Left lung (tissue), 14 donors: ENCODE data around the gene C6orf163. TPM values are rescaled to one million over a fixed set of nuclear protein-coding genes. Genes with fewer than 3 reads are reported as not detected.
"Not testable (repeated sequence)": the region's sequence is repeated elsewhere in the genome, so short reads cannot be mapped to it uniquely, and the experiment has no call there.

Experiments
- ATAC-seq: fragments of 200-7000 bp; cut with Tn5 transposase; one replicate; pipeline ENCODE4 v1.9.1; 2020; ENCODE audit warnings: moderate library complexity
- DNase-seq, 4 donors: peaks; one replicate each; pipeline ENCODE4 v3.0.0-alpha.2; 2013 to 2020
- H3K27ac ChIP-seq, 2 donors: fragments of 200-600 bp; sonication (generic) in 1 of 2; one replicate each; pipeline versions ENCODE4 v1.5.0 to v1.8.0; 2020 to 2021
- H3K27me3 ChIP-seq, 2 donors: fragments of 200-600 bp; sonication (generic) in 1 of 2; one replicate each; pipeline versions ENCODE4 v1.5.0 to v1.8.0; 2020 to 2021
- H3K36me3 ChIP-seq, 2 donors: fragments of 200-600 bp; sonication (generic) in 1 of 2; one replicate each; pipeline versions ENCODE4 v1.5.0 to v1.8.0; 2020 to 2021
- H3K4me1 ChIP-seq, 2 donors: fragments of 200-600 bp; one replicate each; pipeline ENCODE4 v1.8.0; 2021
- H3K4me3 ChIP-seq, 2 donors: fragments of 200-600 bp; sonication (generic) in 1 of 2; one replicate each; pipeline versions ENCODE4 v1.5.0 to v1.8.0; 2020 to 2021; ENCODE audit warnings: mild to moderate bottlenecking in 1 of 2
- H3K9me3 ChIP-seq, 2 donors: fragments of 200-600 bp; sonication (generic) in 1 of 2; one replicate each; pipeline versions ENCODE4 v1.5.0 to v1.8.0; 2020 to 2021
- CTCF ChIP-seq, 2 donors: fragments of 200-600 bp; sonication (generic) in 1 of 2; IDR thresholded peaks; one replicate each; pipeline versions ENCODE4 v1.5.0 to v1.8.0; 2021; ENCODE audit warnings: antibody characterized with exemption in 2 of 2
- intact Hi-C, 2 donors: fragments of 100-400 bp; cut with DNase I; formaldehyde crosslinking; loops; one replicate each; pipeline versions ENCODE4 v1.11.2 to v1.14.2; 2022
- long read RNA-seq, 12 donors: library from polyadenylated mRNA in 2 of 12; unstranded in 2 of 12; transcript quantifications; one replicate each; pipeline ENCODE4 v2.0.0 and lab custom pipeline, GENCODE V29; 2019 to 2026
- polyA plus RNA-seq, 6 donors: library from polyadenylated mRNA; unstranded; fragments of 120-200 nt; gene quantifications; one replicate each; pipeline ENCODE4 v1.2.1, GENCODE V29; 2013; ENCODE audit not compliant: insufficient read length in 6 of 6
- total RNA-seq, 2 donors: library from RNA; stranded (reverse); fragmentation: NEBNext Ultra II Directional; extraction: Animal tissue kit (Norgen Biotek cat#: 25700); gene quantifications; one replicate each; pipeline ENCODE4 v1.2.1, GENCODE V29; 2021
- donor health status: DM: no; HTN: yes; CAD: no.
- donor health status: DM: no; HTN: no; CAD: no.

Gene C6orf163
- total RNA-seq (1 to 10 TPM; 2.1 to 2.3 TPM), polyA plus RNA-seq (1 to 10 TPM; 5.3 to 8.6 (median 6.4) TPM)
- long read RNA-seq, donor 1, partial matches to known transcripts = 0 of 2 reads
- long read RNA-seq, donor 1, other reads (novel, unspliced or antisense) = 0 of 2 reads
- long read RNA-seq, donor 2, partial matches to known transcripts = 0 of 2 reads
- long read RNA-seq, donor 2, other reads (novel, unspliced or antisense) = 0 of 2 reads
- long read RNA-seq, donor 3 = 0 reads
- long read RNA-seq, donor 4 = 0 reads
- long read RNA-seq, donor 5, partial matches to known transcripts = 0 of 1 reads
- long read RNA-seq, donor 5, other reads (novel, unspliced or antisense) = 0 of 1 reads
- long read RNA-seq, donor 6, partial matches to known transcripts = 0 of 1 reads
- long read RNA-seq, donor 6, other reads (novel, unspliced or antisense) = 0 of 1 reads
- long read RNA-seq, donor 7 = 0 reads
- long read RNA-seq, donor 8 = 0 reads
- long read RNA-seq, donor 9 = 0 reads
- long read RNA-seq, donor 10 = 0 reads
- long read RNA-seq, donor 11 = 0 reads
- long read RNA-seq, donor 12 = 0 reads

DNA sequence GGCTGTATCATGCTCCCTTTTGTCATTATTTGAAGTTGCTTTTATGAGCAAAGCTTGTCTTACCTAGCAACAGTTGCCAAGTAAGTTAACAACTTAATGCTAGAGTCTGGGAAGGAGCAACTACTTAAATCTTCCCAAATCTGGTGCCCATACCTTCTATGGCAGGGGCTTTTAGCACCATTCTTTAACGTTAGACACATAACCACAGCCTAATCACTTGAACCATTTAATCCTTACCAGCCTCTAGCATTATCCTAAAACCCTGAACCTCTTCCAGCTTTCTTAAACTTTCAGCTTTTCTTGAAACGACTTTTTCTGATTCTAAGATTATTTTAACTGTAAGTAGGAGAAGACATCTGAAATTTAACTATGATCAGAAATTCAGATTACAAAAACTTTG lies at the start of gene C6orf163:
Gene C6orf163 (plus strand): TSS at position 83 of the 400 bp plus-strand sequence. CDS start 287 bp downstream, at position 370.
- H3K4me1 ChIP-seq = no peaks in the 10 kb centered on the region
- intact Hi-C loops = no loop called here
- H3K27me3 ChIP-seq = no peaks in the 10 kb centered on the region
- no peak for TF ChIP-seq CTCF (IDR thresholded peaks at IDR 0.05)
- no peak for ATAC-seq
- no peak within 1 kb of the TSS for H3K27ac ChIP-seq
- no peak within 1 kb of the TSS for H3K4me3 ChIP-seq
- H3K36me3 ChIP-seq = no peaks in the 10 kb centered on the region
- DNase-seq = no peak
- no peaks in the 10 kb centered on the region for H3K9me3 ChIP-seq

DNA sequence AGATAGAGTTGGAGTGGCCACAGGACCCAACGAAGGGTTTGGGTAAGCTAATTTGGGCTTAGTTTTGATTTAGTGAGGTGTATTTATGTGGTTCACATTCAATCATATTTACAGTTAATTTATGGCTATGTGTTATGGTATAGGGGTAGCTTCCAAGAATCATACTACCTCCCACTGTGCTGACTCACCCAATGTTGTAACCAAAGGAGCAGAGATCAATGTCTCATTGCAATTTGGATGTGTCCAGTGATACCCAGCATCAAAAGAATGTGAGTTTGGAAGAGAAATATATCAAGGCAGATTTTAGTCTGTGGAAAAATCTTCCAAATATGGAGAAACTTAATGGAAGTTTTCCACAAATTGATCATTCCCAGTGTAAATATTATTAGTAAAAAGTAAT lies 47.5 kb upstream of the C6orf163 start:
- no peak overlapping the region for H3K27ac ChIP-seq
- no peaks in the 10 kb centered on the region for H3K36me3 ChIP-seq
- ATAC-seq (no peak), DNase-seq (no peak)
- intact Hi-C loops = no loop called here
- no peaks in the 10 kb centered on the region for H3K4me1 ChIP-seq
- H3K9me3 ChIP-seq = no peaks in the 10 kb centered on the region
- no peak for TF ChIP-seq CTCF (IDR thresholded peaks at IDR 0.05)
- H3K4me3 ChIP-seq = no peak overlapping the region
- peaks cover 0 to 16% of the 10 kb centered on the region in 2 donors for H3K27me3 ChIP-seq

GRCh38 chr6:87301277-87301676 lies 43.3 kb upstream of the C6orf163 start:
- H3K27ac ChIP-seq, H3K36me3 ChIP-seq, ATAC-seq, H3K4me3 ChIP-seq, intact Hi-C loops, DNase-seq, H3K9me3 ChIP-seq, H3K4me1 ChIP-seq: not testable (repeated sequence)
- peaks cover 0 to 13% of the 10 kb centered on the region in 2 donors for H3K27me3 ChIP-seq

DNA sequence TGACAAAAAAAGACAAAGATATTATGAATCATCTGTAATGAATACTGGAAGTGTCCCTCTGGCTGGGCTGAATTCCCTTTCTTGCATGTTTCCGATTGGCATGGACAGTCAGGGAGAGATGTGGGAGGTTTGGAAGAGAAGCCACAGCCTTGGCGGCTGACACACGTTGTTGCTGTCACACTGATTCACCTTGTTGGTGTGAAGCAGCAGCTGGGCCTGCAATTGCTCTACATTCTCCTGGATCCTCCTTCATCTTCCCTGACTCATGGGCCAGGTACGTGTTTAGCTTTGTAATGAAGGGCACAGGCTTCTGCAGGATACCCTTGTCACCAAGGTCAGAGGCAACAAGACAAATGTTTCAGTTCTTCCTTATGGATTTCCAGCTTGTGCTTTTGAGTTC lies 35.6 kb upstream of the C6orf163 start:
- Histone ChIP-seq H3K9me3 (peaks cover 0 to 5% of the 10 kb centered on the region in 2 donors), H3K4me1 (no peaks in the 10 kb centered on the region), H3K27me3 (peaks cover 0 to 8% of the 10 kb centered on the region in 2 donors), H3K36me3 (no peaks in the 10 kb centered on the region), H3K4me3 (no peak overlapping the region), H3K27ac (no peak overlapping the region)
- ATAC-seq (no peak), DNase-seq (no peak)
- no peak for TF ChIP-seq CTCF (IDR thresholded peaks at IDR 0.05)
- intact Hi-C loops = no loop called here

- intact Hi-C loops = no loop called here
- TF ChIP-seq CTCF (IDR thresholded peaks at IDR 0.05) = no peak
Observed at GRCh38 chr6:87312860-87313259, 31.8 kb upstream of the C6orf163 start.

More at GRCh38 chr6:87312860-87313259, 31.8 kb upstream of the C6orf163 start:
- Histone ChIP-seq H3K27me3 (peaks cover 0 to 16% of the 10 kb centered on the region in 2 donors), H3K4me3 (no peak overlapping the region), H3K4me1 (no peaks in the 10 kb centered on the region), H3K9me3 (no peaks in the 10 kb centered on the region), H3K27ac (no peak overlapping the region), H3K36me3 (no peaks in the 10 kb centered on the region)
- DNase-seq (no peak), ATAC-seq (no peak)
